T47D (cell line): ENCODE results near the gene ACYP2.

Experiments
- DNase-seq, 2 experiments: peaks; one replicate each; pipeline versions ENCODE4 v3.0.0 to v3.0.0-alpha.2; 2011 to 2012; ENCODE audit warnings: low read depth in 1 of 2, low spot score in 1 of 2
- JUND ChIP-seq: IDR thresholded peaks from 2 replicates; pipeline ENCODE4 v1.6.1; 2012; ENCODE audit warnings: low read depth
- in situ Hi-C: cut with HindIII; loops from 2 replicates; pipeline ENCODE4 v1.10.0; 2016; ENCODE audit warnings: low sequenced_read_pairs, low pct_unique_long_range_greater_than_20kb

ACYP2 gene

GRCh38 chr2:54224997-54225396 lies 109.6 kb downstream of the ACYP2 start:
- DNase-seq: no peak
- no peak for TF ChIP-seq JUND
- in situ Hi-C loops: no loop called here

GRCh38 chr2:54226260-54226659 lies 110.8 kb downstream of the ACYP2 start:
- no peak for TF ChIP-seq JUND
- DNase-seq: no peak
- in situ Hi-C loops: no loop called here

- no peak for TF ChIP-seq JUND
These were observed 112.4 kb downstream of the ACYP2 start for GRCh38 chr2:54227798-54228197.

GRCh38 chr2:54228945-54229344 lies 113.5 kb downstream of the ACYP2 start:
- TF ChIP-seq JUND: no peak
- in situ Hi-C loops: no loop called here

More at GRCh38 chr2:54227798-54228197, 112.4 kb downstream of the ACYP2 start:
- DNase-seq: no peak
- in situ Hi-C loops: no loop called here

GRCh38 chr2:54233832-54234649 lies 118.6 kb downstream of the ACYP2 start:
- no peak for DNase-seq
- in situ Hi-C loops: no loop called here
- no peak for TF ChIP-seq JUND

More at GRCh38 chr2:54228945-54229344, 113.5 kb downstream of the ACYP2 start:
- DNase-seq: no peak

GRCh38 chr2:54237428-54237827 lies 122.0 kb downstream of the ACYP2 start:
- in situ Hi-C loops: no loop called here
- DNase-seq: no peak
- no peak for TF ChIP-seq JUND

GRCh38 chr2:54239427-54239826 lies 124.0 kb downstream of the ACYP2 start:
- TF ChIP-seq JUND: no peak
- no peak for DNase-seq
- in situ Hi-C loops: no loop called here

- no peak for DNase-seq
- in situ Hi-C loops: no loop called here
- no peak for TF ChIP-seq JUND
These were observed 125.4 kb downstream of the ACYP2 start for GRCh38 chr2:54240515-54241469.

GRCh38 chr2:54247115-54247514 lies 131.7 kb downstream of the ACYP2 start:
- no peak for TF ChIP-seq JUND
- in situ Hi-C loops: no loop called here
- DNase-seq: no peak

GRCh38 chr2:54249629-54250028 lies 134.2 kb downstream of the ACYP2 start:
- no peak for TF ChIP-seq JUND
- in situ Hi-C loops: no loop called here
- no peak for DNase-seq

GRCh38 chr2:54254180-54254579 lies 138.8 kb downstream of the ACYP2 start:
- no peak for TF ChIP-seq JUND
- in situ Hi-C loops: no loop called here
- DNase-seq: no peak

- TF ChIP-seq JUND: no peak
- DNase-seq: no peak
- in situ Hi-C loops: no loop called here
These were observed 140.0 kb downstream of the ACYP2 start for GRCh38 chr2:54255230-54256090.
